CD4-positive, alpha-beta T cell (primary cell): ENCODE measurements around the gene USH1C. TPM values are rescaled to one million over a fixed set of nuclear protein-coding genes. Genes with fewer than 3 reads are reported as not detected.

Experiments
- ATAC-seq: fragments of 200-7000 bp; cut with Tn5 transposase; one replicate; pipeline ENCODE4 v1.10.0; 2022; ENCODE audit warnings: mild to moderate bottlenecking; ENCODE audit not compliant: poor library complexity
- CTCF ChIA-PET: fragments of 350-600 bp; sonication (Branson Sonifier 250); formaldehyde crosslinking; loops from one replicate; lab custom pipeline; 2021; ENCODE audit warnings: antibody characterized with exemption, inconsistent platforms; lab: Charles Lee
- POLR2A ChIA-PET: fragments of 350-600 bp; sonication (Branson Sonifier 250); formaldehyde crosslinking; loops from one replicate; lab custom pipeline; 2021; ENCODE audit warnings: antibody characterized with exemption, inconsistent platforms; lab: Charles Lee
- DNase-seq, 14 experiments: peaks; one replicate each; pipeline ENCODE4 v3.0.0-alpha.2; 2013 to 2020; ENCODE audit warnings: mixed read lengths in 2 of 14
- H3K27ac ChIP-seq, 2 donors: one replicate each; pipeline versions ENCODE4 v1.5.1 to v1.7.0; 2013; ENCODE audit warnings: low read length in 2 of 2, low read depth in 1 of 2, mild to moderate bottlenecking in 1 of 2
- H3K27me3 ChIP-seq, 2 experiments: 1 replicate in 1 of 2; 2 replicates in 1 of 2; pipeline versions ENCODE4 v1.6.1 to v1.7.0; 2013; ENCODE audit warnings: low read length in 2 of 2, control low read depth in 1 of 2, mild to moderate bottlenecking in 1 of 2, moderate library complexity in 1 of 2; ENCODE audit not compliant: insufficient read depth in 2 of 2, control insufficient read depth in 1 of 2
- H3K36me3 ChIP-seq: one replicate; pipeline ENCODE4 v1.6.1; 2013; ENCODE audit warnings: low read length, control low read depth; ENCODE audit not compliant: insufficient read depth
- H3K4me1 ChIP-seq: one replicate; pipeline ENCODE4 v1.6.1; 2013; ENCODE audit warnings: low read length, control low read depth; ENCODE audit not compliant: insufficient read depth
- H3K4me3 ChIP-seq: one replicate; pipeline ENCODE4 v1.5.1; 2013; ENCODE audit warnings: mild to moderate bottlenecking, low read length, moderate library complexity
- H3K9me3 ChIP-seq, 2 experiments: 1 replicate in 1 of 2; 2 replicates in 1 of 2; pipeline versions ENCODE4 v1.6.1 to v1.7.0; 2013; ENCODE audit warnings: low read length in 2 of 2, mild to moderate bottlenecking in 2 of 2, control low read depth in 1 of 2, moderate library complexity in 1 of 2; ENCODE audit not compliant: control insufficient read depth in 1 of 2, insufficient read depth in 1 of 2
- H3K27ac Mint-ChIP-seq: one replicate; pipeline ENCODE4 v1.8.0; 2020; ENCODE audit warnings: mixed read lengths
- H3K27me3 Mint-ChIP-seq: one replicate; pipeline ENCODE4 v1.8.0; 2021; ENCODE audit warnings: mixed read lengths
- H3K36me3 Mint-ChIP-seq: one replicate; pipeline ENCODE4 v1.8.0; 2021; ENCODE audit warnings: low read depth, mixed read lengths
- H3K4me1 Mint-ChIP-seq: one replicate; pipeline ENCODE4 v1.8.0; 2021; ENCODE audit warnings: low read depth, mixed read lengths
- H3K4me3 Mint-ChIP-seq: one replicate; pipeline ENCODE4 v1.8.0; 2020; ENCODE audit warnings: mild to moderate bottlenecking, mixed read lengths
- H3K9me3 Mint-ChIP-seq: one replicate; pipeline ENCODE4 v1.8.0; 2020; ENCODE audit warnings: mixed read lengths
- CTCF ChIP-seq: fragments of 200-600 bp; IDR thresholded peaks from one replicate; pipeline ENCODE4 v1.8.0; 2022; ENCODE audit warnings: antibody characterized with exemption, mild to moderate bottlenecking
- intact Hi-C, 2 experiments: fragments of 100-400 bp; cut with DNase I in 1 of 2; cut with micrococcal nuclease in 1 of 2; formaldehyde crosslinking; loops; one replicate each; pipeline versions ENCODE4 v1.15.1 to v1.9.0; 2023 to 2025; cut with DNase I, micrococcal nuclease
- total RNA-seq, 174 experiments: library from RNA in 2 of 174; stranded (reverse) in 2 of 174; gene quantifications; one replicate each; pipeline ENCODE4 v1.2.3 and lab custom pipeline; 2021 to 2026

USH1C gene
- total RNA-seq, 2 experiments from 2014 or later: not detected

- intact Hi-C loops: no loop called here
- TF ChIP-seq CTCF: no peak
- POLR2A ChIA-PET: no interaction called here
- peaks cover 9% of the 10 kb centered on the region for H3K27me3 Mint-ChIP-seq
- H3K4me1 Mint-ChIP-seq: no peaks in the 10 kb centered on the region
- no peak overlapping the region for H3K27ac Mint-ChIP-seq
- H3K36me3 Mint-ChIP-seq: no peaks in the 10 kb centered on the region
- CTCF ChIA-PET: no interaction called here
- no peaks in the 10 kb centered on the region for H3K9me3 ChIP-seq
- no peak overlapping the region for H3K27ac ChIP-seq
- no peaks in the 10 kb centered on the region for H3K4me1 ChIP-seq
- ATAC-seq (no peak), DNase-seq (no peak)
- no peaks in the 10 kb centered on the region for H3K9me3 Mint-ChIP-seq
- H3K4me3 Mint-ChIP-seq: no peak overlapping the region
- no peak overlapping the region for H3K4me3 ChIP-seq
- no peaks in the 10 kb centered on the region for H3K36me3 ChIP-seq
- peaks cover 0 to 4% of the 10 kb centered on the region in 2 experiments for H3K27me3 ChIP-seq
Observed at GRCh38 chr11:17572359-17572690, 28.1 kb upstream of the USH1C start.

GRCh38 chr11:17571431-17572358, 27.5 kb upstream of the USH1C start:
- POLR2A ChIA-PET: no interaction called here
- intact Hi-C loops: no loop called here

GRCh38 chr11:17570034-17570433, 25.8 kb upstream of the USH1C start:
- ATAC-seq (no peak), DNase-seq (no peak)
- Mint-ChIP-seq H3K36me3 (no peaks in the 10 kb centered on the region), H3K9me3 (no peaks in the 10 kb centered on the region), H3K4me3 (no peak overlapping the region), H3K4me1 (no peaks in the 10 kb centered on the region), H3K27me3 (peaks cover 9% of the 10 kb centered on the region), H3K27ac (no peak overlapping the region)
- no peak for TF ChIP-seq CTCF
- intact Hi-C loops: no loop called here
- H3K27me3 ChIP-seq: no peaks in the 10 kb centered on the region
- H3K27ac ChIP-seq: no peak overlapping the region
- ChIA-PET POLR2A (no interaction called here), CTCF (no interaction called here)
- no peaks in the 10 kb centered on the region for H3K36me3 ChIP-seq
- H3K4me1 ChIP-seq: no peaks in the 10 kb centered on the region
- H3K4me3 ChIP-seq: no peak overlapping the region
- H3K9me3 ChIP-seq: no peaks in the 10 kb centered on the region

More at GRCh38 chr11:17571431-17572358, 27.5 kb upstream of the USH1C start:
- H3K4me3 ChIP-seq: no peak overlapping the region
- H3K27me3 Mint-ChIP-seq: peaks cover 9% of the 10 kb centered on the region
- ATAC-seq (no peak), DNase-seq (no peak)
- no peaks in the 10 kb centered on the region for H3K9me3 Mint-ChIP-seq
- no peaks in the 10 kb centered on the region for H3K4me1 ChIP-seq
- no peak overlapping the region for H3K27ac ChIP-seq
- no peaks in the 10 kb centered on the region for H3K36me3 Mint-ChIP-seq
- H3K36me3 ChIP-seq: no peaks in the 10 kb centered on the region
- no peak overlapping the region for H3K4me3 Mint-ChIP-seq
- no peaks in the 10 kb centered on the region for H3K9me3 ChIP-seq
- CTCF ChIA-PET: no interaction called here
- no peak for TF ChIP-seq CTCF
- no peak overlapping the region for H3K27ac Mint-ChIP-seq
- H3K27me3 ChIP-seq: no peaks in the 10 kb centered on the region
- H3K4me1 Mint-ChIP-seq: no peaks in the 10 kb centered on the region
